Nucleus accumbens (tissue), 56 donors: ENCODE measurements around the gene ZNF768.
"Not testable (repeated sequence)": the region's sequence is repeated elsewhere in the genome, so short reads cannot be mapped to it uniquely, and the experiment has no call there.

Experiments
- DNase-seq, 56 donors: peaks; one replicate each; lab custom pipeline; 2025; lab: John Stamatoyannopoulos, UW

The ZNF768 gene

GRCh38 chr16:30534368-30535105, 8.2 kb upstream of the ZNF768 start, which contains the start of gene ZNF747:
ZNF747 (minus strand) TSS chr16:30534858; CDS start chr16:30534679, 179 bp downstream.
- peak; percentile 38 to 96 (median 90) for DNase-seq

DNA sequence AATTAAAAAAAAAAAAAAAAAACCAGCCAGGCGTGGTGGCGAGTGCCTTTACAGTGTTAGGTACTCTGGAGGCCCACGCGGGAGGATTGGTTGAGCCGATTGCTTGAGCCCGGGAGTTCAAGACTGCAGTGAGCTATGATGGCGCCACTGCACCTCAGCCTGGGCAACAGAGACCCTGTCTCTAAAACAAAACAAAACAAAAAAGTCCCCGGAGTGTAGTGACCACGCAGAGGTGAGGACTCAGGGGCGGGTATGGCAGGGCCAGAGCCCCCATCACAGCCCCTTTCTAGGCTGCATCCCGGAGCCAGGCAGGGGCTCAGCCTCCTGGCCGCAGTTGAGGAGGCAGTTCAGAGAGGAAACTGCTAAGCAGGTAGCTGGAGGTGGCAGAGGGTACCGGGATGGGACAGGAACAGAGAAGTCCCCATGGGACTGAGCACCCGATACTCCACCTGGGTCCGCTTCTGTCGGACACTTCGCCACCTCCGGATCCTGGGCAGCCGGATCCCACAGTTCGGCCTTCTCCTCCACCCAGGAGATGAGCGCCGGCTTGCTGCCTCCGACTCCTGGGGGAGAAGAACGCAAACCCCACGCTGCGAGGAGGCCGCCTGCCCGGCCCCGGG, 7.5 kb upstream of the ZNF768 start:
- peak in 2 of 56 donors; percentile 22 to 33 for DNase-seq

DNA sequence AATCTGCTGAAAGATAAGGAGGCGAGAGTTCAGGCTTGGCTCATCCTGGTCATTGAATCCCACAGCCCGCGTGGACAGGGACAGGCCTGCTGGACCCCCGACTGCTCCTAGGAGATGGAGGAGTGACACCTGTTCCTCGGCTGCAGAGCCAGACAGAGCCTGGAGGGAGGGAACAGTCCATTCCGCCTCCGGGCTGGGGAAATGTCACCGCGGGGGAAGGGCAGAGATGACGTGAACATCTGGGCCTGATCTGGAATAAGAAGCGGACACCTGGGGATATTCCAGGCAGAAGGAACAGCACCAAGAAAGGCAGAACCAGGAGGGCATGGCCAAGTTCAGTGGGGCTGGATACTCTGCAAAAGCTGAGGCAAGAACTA, 6.8 kb upstream of the ZNF768 start:
- DNase-seq, result no peak

DNA sequence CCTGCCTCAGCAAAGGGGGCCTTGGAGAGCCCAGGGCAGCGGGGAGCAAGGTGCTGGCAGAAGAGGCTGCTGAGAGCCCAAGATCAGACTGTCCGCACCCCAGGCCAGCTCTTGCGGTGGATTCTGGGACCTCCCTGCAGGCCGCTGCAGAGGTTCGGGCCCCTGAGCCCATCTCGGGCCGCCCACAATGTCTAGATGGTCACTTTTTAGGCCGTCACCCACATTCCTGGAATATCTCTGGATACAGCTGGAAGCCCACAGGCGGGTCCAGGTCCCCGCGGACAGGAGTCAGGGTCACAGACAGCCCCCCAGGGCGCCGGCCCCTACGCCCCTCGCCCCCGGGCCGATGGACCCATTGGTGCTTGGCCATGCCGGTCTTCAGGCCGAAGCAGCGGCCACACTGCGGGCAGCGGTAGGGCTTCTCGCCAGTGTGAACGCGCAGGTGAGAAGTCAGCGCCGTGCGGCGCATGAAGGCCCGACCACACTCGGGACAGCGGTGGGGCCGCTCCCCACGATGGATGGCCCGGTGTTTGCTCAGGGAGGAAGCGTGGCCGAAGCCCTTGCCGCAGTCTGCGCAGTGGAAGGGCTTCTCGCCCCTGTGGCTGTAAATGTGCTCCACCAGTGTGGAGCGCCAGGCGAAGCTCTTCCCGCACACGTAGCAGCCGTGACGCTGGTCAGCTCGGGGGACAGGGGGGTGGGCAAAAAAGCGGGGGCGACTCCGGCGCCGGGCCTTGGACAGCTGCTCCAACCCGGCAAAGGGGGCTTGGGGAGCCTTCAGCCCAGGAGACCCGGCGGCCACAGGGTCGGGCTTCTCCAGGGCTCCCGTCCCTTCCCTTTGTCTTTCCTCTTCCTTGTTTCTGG, 6.1 kb upstream of the ZNF768 start:
- no peak for DNase-seq

DNA sequence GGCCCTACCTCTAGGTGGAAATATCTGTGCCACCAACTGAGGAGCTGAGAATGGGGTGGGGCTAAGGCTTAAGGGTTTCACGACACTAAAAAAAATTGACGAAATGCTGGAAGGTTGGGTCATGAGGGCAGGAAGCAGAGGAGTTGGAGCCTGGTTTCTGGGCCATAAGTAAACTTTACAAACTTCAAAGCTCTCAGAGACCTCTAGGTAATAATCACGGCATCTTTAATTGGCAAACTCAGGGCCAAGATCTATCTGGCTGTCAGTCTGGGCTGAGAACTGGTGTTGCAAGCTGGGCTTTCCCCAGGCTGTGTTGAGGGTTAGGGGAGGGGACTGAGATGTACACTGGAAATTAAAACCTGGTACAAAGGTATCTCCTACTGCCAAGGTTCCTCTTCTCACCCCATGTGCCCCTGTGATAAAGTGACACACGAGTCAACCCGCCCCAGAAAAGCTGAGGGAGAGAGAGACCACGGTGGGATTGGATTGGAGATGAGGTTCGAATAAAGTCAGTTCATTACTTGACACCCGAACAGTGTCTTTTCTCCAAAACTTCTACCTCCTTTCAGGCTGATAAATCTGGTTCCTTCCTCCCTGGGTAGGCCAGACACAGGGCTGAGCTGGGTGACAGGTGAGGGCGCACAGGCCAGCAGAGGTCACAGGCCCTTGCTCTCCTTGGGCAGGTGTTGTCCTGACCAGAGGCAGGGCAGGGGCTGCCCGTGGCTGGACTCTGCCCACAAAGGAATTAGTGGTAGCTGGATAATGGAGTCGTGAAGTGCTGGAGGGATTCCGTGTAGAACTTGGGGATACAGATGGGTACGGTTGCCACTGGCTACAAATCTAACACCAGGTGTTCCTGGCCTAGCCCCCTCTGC, 4.0 kb upstream of the ZNF768 start:
- no peak for DNase-seq

GRCh38 chr16:30528799-30529457, 2.6 kb upstream of the ZNF768 start:
- no peak for DNase-seq

- DNase-seq, result peak in 4 of 56 donors; percentile 19 to 53 (median 42)
These were observed 1.3 kb upstream of the ZNF768 start for GRCh38 chr16:30527635-30528178.

DNA sequence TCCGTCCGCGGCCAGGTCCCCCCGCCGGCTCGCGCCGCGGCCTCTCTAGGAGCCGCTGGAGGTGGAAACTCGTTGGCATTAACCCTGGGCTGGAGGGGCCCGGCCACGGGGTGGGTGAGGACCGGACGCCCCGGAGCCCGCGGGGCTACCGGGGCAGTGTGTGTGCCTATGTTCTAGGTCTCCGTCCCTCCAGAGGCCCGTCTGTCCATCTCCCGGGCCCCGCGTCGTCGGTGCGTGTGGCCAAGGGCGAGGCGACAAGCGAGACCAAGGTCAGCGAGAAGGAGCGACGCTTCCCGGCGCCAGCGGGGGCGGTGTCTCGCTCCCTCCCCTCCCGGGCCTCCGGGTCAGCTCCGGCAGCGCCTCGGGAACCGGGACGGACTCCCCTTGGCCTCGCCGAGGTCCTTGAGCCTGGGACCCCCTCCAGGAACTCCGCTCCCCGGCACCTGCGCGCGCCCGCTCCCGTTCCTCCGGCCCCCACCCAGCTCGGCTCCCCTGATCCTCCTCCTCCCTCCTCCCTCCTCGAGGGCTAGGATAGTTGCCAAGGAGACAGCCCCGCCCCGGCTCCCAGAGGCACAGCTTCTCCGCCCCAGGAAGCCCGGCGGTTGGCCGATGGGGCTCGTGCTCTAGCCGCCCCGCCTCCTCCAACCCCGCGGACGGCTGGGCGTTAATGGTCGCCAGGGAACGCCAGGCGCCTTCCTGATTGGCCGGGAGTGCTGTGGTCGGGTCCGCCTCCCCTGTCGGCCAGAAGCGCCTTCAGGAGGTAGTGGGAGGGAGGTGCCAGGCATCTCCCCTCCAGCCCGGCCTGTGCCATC, 663 bp upstream of the ZNF768 start:
- peak; percentile 79 to 99 (median 96) for DNase-seq

DNA sequence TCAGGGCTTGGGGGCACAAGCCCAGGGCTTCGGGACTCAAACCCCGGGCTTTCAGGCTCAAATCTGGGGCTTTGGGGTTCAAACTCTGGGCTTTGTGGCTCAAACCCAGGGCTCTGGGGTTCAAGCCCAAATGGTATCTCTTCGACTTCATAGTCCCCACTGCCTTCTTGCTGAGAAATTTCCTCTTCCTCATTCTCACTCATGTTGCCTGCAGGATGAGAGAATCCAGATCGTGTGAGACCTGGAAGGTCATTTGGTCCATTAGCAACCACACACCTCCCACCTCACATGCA, 576 bp downstream of the ZNF768 start:
- no peak for DNase-seq

DNA sequence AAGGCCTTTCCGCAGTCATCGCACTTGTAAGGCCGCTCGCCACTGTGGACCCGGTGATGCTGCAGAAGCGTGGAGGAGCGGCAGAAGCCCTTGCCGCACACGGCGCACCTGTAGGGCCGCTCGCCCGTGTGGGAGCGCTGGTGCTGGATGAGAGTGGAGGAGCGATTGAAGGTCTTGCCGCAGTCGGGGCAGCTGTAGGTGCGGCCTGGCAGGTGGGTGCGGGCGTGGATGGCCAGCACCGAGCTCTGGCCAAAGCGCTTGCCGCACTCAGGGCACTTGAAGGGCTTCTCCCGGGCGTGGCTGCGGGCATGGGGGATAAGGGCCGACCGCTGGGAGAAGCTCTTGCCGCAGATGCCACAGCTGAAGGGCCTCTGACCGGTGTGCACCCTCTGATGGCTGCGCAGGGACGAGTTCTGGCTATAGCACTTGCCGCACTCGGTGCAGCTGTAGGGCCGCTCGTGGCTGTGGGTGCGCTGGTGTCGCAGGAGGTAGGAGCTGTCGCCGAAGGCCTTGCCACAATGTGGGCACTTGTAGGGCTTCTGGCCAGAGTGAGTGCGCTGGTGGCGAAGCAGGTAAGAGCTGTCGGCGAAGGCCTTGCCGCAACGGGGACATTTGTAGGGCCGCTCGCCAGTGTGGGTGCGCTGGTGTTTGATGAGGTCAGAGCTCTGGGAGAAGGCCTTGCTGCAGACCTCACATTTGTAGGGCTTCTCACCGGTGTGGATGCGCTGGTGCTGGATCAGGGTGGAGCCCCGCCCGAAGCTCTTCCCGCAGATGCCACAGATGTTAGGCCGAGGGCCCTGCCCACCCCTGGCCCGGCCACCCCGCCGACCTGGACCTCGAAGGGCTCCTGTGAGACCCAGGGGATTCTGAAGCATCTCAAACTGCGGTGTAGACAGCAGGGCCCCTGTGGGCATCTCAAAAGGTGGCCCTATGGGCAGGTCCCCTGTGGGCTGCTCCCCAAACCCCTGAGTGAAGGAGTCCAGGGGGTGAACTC, 1.5 kb downstream of the ZNF768 start:
- no peak for DNase-seq

GRCh38 chr16:30523768-30524574, 2.4 kb downstream of the ZNF768 start:
- peak in 1 of 56 donors; percentile 4 for DNase-seq

DNA sequence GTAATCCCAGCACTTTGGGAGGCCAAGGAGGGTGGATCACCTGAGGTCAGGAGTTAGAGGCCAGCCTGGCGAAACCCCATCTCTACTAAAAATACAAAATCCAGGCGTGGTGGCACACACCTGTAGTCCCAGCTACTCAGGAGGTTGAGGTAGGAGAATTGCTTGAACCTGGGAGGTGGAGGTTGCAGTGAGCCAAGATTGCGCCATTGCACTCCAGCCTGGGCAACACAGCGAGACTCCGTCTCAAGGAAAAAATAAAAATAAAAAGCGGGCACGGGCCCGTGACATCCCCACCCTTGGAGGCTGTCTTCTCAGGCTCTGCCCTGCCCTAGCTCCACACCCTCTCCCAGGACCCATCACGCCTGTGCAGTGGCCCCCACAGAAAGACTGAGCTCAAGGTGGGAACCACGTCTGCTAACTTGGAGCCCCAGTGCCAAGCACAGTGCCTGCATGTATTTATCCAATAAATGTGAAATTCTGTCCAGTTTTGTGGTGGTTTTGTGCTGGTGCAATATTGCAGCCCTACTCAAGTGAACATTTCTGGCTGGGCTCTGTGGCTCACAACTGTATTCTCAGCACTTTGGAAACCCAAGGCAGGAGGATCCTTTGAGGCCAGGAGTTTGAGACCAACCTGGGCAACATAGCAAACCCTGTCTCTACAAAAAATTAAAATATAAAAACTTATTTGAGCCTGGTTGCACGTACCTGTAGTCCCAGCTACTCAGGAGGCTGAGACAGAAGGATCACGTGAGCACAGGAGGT, 3.5 kb downstream of the ZNF768 start:
- not testable (repeated sequence) for DNase-seq

DNA sequence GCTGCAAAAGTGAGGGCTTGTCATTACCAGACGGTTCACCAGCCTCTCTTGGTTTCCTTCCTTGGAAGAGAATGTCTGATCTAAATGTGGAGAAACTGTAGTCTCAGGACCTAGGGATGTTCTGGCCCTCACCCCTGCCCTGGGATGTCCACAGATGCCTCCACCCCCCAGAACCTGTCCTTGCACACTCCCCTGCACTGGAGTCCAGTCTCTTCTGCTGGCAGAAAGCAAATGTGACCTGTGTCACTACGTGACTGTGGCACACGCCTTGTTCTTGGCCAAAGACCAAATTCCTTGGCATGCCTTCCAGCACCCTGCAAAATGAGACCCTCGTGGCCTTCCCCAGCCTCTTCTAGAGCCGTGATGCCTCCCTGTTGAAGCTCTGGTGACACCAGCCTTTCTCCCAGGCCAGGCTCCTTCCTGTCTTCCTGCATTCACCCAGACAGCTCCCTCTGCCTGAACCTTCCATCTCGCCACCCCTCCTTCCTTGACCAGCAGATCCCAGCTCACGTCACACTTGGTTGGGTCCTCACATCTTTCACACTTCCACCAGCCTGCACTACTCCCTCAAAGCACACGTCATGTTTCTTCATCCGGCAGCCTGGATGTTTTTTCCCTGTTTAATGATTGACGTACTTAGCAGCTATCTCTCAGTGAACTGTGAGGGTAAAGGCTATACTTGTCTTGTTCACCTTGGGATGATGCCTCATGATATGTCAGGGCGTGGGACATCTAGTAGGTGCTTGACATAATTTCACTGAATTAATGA, 4.3 kb downstream of the ZNF768 start:
- DNase-seq, result no peak

- no peak for DNase-seq
These were observed 4.9 kb downstream of the ZNF768 start for GRCh38 chr16:30521476-30521872.
